HG03039 (cell line): ENCODE results near the gene MYH3.
"Not testable (repeated sequence)": the region's sequence is repeated elsewhere in the genome, so short reads cannot be mapped to it uniquely, and the experiment has no call there.

Experiments
- ATAC-seq: cut with Tn5 transposase; IDR thresholded peaks from one replicate; pipeline ENCODE4 v1.9.1; 2021; ENCODE audit warnings: mild to moderate bottlenecking, moderate library complexity; ENCODE audit not compliant: unreplicated experiment

Gene MYH3

DNA sequence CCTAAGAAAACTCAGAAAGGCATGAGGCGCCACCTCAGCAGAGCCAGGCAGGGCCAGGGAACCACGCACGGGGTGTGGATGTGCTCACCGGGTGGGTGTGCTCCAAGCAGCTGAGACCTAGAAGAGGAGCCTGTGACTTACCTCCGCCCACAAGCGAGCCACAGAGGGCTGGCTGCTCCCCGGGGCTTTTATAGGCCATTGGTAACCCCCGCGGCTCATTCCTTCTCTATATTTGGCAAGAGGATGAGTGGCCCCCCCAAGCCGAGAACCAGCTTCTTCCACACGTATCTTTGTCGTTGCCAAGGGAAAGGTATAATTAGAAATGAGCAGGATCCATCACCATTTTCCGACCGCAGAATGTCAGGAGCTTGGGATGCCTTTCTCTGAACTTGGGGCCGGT, at the start of gene MYH3:
TSS of gene MYH3 (minus strand) at position 162 of the 400 bp plus-strand sequence. CDS start 2,245 bp downstream, outside the sequence.
- no peak for ATAC-seq

GRCh38 chr17:10705727-10706126, 48.6 kb upstream of the MYH3 start:
- ATAC-seq, result no peak

GRCh38 chr17:10702574-10702973, 45.5 kb upstream of the MYH3 start:
- ATAC-seq, result no peak

GRCh38 chr17:10699856-10700255, 42.7 kb upstream of the MYH3 start:
- no peak for ATAC-seq

- ATAC-seq, result no peak
Measured at GRCh38 chr17:10698096-10698818, 41.1 kb upstream of the MYH3 start.

- ATAC-seq, result peak; percentile 96
Measured at GRCh38 chr17:10697092-10698081, 40.3 kb upstream of the MYH3 start, which contains the start of the genes ADPRM and SCO1. Gene ADPRM (plus strand): TSS chr17:10697594. CDS start chr17:10704927, 7,333 bp downstream. Gene SCO1 (minus strand): TSS chr17:10697533. CDS start chr17:10697507, 26 bp downstream.

DNA sequence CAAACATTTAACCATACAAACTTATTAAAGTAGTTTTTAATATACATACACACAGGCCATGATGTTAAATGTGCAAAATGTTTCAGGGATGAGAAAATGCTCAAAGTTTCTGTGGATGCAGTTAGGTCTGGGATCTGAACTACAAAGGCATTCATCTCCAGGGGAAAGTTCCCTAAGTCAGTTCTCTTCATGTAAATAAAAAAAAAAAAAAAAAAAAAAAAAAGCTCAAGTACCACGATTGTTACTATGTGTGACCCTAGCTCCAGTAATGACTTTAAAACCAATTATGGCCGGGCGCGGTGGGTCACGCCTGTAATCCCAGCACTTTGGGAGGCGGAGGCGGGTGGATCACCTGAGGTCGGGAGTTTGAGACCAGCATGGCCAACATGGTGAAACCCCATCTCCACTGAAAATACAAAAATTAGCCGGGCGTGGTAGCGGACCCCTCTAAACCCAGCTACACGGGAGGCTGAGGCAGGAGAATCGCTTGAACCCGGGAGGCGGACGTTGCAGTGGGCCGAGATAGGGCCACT, 38.8 kb upstream of the MYH3 start:
- not testable (repeated sequence) for ATAC-seq

DNA sequence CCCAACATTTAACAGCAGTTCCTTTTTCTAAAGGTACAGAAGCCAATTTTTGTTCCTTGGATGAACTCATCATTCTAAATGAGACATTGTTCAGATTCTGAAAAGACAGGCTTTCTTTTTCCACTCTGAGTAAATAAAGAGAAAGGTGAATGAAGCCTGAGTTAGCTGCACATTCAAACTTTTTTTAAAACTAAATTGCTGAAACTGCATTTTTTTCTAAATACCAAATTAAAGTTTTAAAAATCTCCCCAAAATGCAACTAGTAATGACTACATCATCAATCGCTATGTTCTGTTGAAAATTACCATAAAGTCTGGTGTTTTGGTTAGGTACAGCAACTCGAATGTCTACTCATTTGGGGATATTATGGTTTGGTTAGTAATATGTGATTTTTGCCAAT, 30.4 kb upstream of the MYH3 start:
- no peak for ATAC-seq

DNA sequence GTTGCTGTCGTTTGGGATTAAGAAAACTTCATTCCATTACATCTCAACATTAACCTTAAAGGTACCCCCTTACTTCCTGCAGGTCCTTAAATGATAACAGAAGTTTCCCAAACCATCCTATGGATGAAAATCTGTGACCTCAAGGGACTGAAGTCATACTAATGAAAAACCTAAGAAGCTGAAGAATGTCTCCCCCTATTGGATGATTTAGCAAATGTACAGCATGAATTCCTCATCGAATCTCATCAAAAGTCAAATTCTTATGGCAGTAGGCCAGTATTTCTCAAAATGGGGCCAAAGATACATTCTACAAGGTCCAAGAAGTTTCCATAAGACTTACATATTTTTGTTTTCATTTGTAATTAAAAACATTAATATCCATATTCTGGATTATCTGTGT, 26.7 kb upstream of the MYH3 start:
- ATAC-seq, result no peak

- no peak for ATAC-seq
Measured at GRCh38 chr17:10681866-10682446, 24.8 kb upstream of the MYH3 start.

DNA sequence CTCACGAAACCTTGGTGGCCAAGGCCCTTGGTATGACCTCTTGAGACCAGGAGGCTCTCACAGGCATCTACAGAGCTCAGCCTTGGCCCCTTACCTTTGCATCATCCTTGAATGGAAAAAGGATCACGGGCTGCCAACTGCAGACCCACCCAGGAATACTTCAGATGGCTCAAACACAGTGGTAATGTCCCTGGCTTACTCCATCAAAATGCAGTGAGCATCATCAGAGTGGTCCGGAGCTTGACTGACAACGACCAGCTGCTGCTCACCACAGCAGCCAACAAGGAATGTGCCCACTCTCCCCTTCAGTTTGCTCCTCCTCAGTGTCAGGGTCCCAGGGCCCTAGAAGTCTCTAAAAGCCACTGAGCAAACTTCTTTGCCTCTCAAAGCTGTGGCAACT, 17.6 kb upstream of the MYH3 start:
- ATAC-seq, result no peak

- no peak for ATAC-seq
Measured at GRCh38 chr17:10673312-10673711, 16.2 kb upstream of the MYH3 start.

DNA sequence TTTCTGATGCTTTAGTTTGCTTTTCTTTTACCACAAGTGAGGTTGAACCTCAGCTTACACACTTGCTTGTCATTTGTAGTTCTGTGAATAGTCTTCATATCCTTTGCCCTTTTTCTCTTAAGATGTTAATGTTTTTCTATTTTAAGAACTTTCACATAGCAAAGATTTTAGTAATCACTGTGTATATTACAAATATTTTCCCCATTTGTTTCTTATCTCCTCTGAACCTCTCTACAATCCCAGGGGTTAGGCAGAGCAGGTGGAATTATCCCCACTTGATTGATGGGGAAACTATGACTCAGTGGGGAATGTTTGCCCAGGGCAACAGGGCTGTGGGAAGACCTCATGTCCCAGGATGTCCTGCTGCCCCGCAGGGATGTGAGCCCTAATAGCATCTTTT, 11.7 kb upstream of the MYH3 start:
- no peak for ATAC-seq

DNA sequence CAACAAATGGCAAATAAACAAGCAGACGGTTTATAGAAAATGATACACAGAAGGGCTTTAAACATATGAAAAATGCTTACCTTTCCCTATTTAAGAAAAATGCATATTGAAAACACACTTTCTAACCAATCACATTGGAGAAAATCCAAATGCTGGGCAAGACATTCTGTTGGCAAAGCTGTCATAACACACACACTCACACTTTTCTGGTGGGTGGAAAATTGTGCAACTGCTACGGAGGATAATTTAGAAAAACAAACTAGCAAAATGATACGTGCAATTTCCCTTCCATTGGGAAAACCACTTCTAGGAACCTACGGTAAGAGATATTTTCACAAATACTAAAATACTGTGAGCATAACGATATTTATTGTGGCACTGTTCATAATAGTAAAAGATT, 9.8 kb upstream of the MYH3 start:
- no peak for ATAC-seq

DNA sequence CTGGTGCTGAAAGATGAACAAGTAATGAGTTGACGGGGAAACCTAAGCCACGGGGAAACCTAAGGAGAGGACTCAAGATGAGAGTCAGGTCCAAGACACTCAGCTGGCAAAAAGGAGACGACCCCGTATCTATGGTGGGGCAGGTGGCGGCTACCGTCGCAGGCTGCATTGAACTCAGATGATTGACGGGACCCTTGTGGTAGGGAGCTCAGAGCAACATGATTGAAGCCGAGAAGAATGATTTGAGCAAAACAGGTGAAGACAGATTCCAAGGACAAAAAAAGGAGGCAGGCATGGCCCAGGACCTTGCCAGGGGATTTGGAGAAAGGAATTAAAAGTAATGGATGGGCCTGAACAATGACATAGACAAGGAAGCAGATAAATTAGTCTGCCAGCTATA, 7.5 kb upstream of the MYH3 start:
- ATAC-seq, result no peak

DNA sequence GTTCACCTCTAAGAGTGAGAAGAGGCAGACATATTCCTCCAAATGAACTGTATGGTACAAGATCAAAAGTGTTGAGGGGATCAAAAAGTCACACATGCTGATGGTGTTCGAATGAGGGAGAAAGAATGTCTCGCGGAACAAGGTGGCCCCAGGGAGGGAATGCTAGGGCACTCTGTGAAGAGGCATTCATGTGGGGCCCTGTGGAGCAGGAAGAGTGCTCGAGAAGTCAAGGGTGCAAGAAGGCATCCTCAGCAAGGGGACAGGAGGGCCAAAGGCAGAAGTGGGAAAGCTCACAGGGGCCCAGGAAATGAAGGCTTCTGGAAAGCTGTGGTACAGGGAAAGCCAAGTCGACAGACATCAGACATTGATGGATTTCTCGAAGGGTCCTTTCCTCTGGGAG, 6.1 kb upstream of the MYH3 start:
- ATAC-seq, result no peak

DNA sequence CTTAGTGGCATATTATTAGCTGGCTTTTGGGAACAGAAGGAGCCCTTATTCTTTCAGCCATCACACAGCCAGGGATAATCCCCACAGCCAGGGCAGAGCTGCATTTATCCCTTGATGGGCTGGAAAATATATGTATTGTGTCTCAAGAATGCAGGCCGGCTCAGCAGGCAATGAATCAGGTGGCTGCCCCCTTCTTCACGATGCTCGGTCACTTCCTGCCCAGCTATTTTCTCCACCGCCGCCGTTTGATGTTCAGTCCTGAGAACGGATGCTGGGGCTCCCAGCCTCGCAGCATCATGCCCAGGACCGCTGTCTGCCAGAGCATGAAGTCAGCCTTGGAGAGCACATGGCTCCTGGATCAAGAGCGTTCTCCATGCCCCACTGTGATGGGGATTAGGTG, 4.3 kb upstream of the MYH3 start:
- ATAC-seq, result no peak

- no peak for ATAC-seq
Measured at GRCh38 chr17:10657879-10658278, 770 bp upstream of the MYH3 start.

DNA sequence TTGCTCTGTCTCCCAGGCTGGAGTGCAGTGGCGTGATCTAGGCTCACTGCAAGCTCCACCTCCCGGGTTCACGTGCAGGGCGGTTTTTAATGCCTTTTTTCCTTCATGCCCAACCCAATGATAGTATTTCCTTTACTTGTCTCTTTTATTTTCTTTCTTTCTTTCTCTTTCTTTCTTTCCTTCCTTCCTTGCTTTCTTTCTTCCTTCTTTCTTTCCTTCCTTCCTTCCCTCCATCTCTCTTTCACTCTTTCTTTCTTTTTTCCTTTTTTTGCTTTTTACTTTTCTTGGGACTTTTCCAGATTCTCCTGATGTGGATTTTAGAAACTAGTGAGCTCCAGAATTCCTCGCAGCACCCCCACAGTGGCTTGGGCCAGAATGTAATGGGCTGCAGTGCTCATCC, 3.1 kb downstream of the MYH3 start:
- ATAC-seq, result no peak

DNA sequence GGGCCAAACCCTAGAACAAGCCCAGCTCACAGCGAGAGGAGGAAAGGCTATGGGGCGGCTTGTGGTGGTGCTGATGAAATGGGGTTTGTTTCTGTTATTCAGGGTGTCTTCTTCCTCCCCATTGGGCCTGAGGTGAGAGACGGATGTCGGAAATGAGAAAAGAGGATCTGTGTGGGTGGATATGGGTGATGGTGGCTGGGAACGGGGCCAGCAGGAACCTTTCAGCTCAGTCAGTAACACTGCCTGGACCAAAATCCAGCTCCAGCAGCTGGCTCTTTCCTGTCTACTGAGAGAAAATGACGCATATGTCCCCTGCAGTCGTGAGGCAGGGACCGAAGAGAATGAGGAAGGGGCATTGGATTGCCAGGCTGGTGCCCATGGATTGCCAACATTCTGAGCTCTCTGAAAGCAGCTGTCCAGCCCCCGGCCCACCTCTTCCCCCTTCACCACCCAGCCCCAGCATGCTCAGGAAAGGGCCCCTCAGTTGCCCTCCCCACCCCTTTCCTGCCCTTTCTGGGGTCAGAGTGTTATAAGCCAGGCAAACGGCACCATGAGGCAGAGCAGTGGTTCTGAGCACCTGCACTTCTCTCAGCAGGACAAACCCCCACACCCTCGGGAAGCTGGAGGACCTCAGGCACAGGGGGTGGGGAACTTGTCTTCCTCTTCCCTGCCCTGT, 4.0 kb downstream of the MYH3 start:
- ATAC-seq, result no peak

- ATAC-seq, result no peak
Measured at GRCh38 chr17:10651927-10652326, 5.2 kb downstream of the MYH3 start.
